ENCODE measurements around the gene LOXL3.

Gene LOXL3

DNA sequence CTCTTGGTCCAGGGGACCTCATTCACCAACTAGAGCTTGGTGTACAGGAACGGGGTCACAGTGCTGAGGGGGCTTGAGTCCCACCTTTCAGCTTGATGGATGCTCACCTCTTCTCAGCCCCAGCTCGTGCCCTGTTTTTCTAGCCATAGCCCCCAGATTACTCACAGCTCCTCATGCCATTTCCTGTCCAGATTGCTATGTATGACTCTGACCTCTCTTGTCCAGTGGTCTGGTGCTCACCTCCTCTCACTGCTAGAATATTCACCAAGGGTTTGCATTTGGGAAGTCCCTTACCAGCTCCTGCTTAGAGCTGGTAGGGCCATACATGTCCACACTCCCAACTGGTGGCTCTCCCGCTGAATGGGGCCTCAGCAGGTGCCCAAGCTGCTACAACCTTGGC, 60.2 kb downstream of the LOXL3 start:
- TF ChIP-seq, protein P1, sequence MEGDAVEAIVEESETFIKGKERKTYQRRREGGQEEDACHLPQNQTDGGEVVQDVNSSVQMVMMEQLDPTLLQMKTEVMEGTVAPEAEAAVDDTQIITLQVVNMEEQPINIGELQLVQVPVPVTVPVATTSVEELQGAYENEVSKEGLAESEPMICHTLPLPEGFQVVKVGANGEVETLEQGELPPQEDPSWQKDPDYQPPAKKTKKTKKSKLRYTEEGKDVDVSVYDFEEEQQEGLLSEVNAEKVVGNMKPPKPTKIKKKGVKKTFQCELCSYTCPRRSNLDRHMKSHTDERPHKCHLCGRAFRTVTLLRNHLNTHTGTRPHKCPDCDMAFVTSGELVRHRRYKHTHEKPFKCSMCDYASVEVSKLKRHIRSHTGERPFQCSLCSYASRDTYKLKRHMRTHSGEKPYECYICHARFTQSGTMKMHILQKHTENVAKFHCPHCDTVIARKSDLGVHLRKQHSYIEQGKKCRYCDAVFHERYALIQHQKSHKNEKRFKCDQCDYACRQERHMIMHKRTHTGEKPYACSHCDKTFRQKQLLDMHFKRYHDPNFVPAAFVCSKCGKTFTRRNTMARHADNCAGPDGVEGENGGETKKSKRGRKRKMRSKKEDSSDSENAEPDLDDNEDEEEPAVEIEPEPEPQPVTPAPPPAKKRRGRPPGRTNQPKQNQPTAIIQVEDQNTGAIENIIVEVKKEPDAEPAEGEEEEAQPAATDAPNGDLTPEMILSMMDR (IDR thresholded peaks at IDR 0.05; ENCODE audit: low read depth, low read length), result no peak
- no peak overlapping the region for H3K4me3 ChIP-seq (ENCODE audit: low read depth, low read length)

DNA sequence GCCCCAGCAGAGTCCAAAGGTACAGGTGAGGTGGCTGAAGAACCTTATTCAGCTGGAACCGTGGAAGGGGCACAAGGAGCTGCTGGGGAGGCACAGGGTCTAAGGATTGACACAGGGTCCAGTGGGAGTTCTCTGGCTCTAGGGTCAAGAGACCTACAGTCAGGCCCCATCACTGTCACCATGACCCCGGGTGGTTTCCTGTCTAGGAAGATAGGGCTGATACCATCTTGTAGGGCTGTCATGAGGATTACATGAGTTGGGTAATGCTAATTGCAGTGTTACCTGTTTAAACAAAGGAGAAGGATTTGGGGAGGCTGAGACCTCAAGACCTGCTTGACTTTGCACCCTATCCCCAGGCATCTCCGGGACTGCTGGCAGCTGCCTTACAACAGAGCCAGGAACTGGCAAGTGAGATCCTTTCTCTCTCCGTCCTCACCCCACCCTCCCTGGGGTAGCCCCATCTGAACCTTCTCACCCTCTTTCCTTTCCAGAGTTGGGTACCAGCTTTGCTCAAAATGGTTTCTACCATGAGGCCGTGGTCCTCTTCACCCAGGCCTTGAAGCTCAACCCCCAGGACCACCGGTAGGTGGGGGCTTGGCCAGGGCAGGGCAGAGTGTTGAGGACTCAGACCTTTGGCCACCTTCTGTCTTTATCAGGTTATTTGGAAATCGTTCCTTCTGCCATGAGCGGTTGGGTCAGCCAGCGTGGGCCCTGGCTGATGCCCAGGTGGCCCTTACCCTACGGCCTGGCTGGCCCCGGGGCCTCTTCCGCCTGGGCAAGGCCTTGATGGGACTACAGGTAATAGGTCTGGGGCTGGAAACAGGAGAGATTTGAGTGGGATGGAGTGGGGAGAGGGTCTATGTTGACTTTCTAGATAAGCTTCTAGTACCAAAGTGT, 61.8 kb downstream of the LOXL3 start:
- H3K4me3 ChIP-seq (ENCODE audit: low read depth, low read length), result no peak overlapping the region
- TF ChIP-seq, protein P1 (IDR thresholded peaks at IDR 0.05; ENCODE audit: low read depth, low read length), result no peak

DNA sequence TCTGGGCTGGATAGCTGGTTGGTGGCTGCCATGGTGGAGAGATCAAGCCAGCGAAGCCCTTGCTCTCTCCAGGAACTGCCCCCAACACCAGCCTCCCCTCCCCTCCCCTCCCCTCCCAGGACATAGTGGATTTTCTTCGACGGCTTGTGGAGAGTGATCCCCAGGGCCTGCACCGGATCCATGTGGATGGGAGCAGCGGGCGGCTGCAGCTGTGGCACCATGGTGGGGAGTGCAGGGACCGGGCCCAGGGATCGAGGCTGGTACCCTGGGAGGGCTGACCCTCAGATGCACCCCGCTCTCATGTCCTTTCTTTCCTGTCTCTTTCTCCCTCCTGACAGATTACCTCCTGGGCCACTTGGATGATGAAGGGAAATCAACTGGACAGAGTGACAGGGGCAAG, 63.8 kb downstream of the LOXL3 start:
- TF ChIP-seq, protein P1 (IDR thresholded peaks at IDR 0.05; ENCODE audit: low read depth, low read length), result no peak
- H3K4me3 ChIP-seq (ENCODE audit: low read depth, low read length), result no peak overlapping the region

DNA sequence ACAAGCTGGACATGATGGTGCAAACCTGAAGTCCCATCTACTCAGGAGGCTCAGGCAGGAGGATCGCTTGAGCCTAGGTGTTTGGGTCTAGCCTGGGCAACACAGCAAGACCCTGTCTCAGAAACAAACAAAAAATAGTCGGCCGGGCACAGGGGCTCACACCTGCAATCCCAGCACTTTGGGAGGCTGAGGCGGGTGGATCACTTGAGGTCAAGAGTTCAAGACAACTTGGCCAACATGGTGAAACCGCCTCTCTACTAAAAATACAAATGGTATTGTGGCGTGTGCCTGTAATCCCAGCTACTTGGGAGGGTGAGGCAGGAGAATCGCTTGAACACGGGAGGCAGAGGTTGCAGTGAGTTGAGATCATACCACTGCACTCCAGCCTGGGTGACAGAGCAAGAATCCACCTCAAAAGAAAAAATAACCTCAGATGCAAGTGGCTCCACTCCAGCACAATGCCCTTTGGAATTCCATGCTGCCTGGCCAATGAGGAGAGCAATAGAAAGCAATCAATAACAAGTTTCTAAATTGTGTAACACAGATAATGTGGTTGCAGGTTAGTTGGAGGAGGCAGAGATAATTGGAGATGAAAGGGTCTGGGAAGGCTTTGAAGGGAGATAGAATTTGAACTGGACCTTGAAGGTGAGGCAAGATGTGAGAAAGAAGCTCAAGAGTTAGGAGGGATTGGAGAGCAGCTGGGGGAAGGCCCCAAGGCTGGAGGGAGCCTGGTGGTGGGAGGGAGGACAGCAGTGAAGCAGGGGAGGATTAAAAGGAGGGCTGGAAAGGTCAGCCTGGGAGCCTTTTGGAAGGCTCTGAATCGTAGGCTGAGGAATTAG, 64.9 kb downstream of the LOXL3 start:
- H3K4me3 ChIP-seq (ENCODE audit: low read depth, low read length), result no peak overlapping the region
- TF ChIP-seq, protein P1 (IDR thresholded peaks at IDR 0.05; ENCODE audit: low read depth, low read length), result no peak

DNA sequence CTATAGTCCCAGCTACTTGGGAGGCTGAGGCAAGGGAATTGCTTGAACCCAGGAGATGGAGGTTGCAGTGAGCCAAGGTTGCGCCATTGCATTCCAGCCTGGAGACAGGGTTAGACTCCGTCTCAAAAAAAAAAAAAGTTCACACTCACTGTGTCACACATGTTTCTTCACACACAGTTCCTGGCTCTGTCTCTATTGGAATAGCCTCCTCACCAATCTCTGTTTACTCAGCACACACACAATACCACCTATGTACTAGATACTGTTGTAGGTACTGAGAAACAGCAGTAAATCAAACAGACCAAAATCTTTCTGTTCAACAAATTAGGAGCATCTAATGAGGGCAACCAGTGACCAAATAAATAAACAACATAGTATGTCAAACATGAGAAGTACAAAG, 67.6 kb downstream of the LOXL3 start:
- TF ChIP-seq, protein P1 (IDR thresholded peaks at IDR 0.05; ENCODE audit: low read depth, low read length), result no peak
- H3K4me3 ChIP-seq (ENCODE audit: low read depth, low read length), result no peak overlapping the region

DNA sequence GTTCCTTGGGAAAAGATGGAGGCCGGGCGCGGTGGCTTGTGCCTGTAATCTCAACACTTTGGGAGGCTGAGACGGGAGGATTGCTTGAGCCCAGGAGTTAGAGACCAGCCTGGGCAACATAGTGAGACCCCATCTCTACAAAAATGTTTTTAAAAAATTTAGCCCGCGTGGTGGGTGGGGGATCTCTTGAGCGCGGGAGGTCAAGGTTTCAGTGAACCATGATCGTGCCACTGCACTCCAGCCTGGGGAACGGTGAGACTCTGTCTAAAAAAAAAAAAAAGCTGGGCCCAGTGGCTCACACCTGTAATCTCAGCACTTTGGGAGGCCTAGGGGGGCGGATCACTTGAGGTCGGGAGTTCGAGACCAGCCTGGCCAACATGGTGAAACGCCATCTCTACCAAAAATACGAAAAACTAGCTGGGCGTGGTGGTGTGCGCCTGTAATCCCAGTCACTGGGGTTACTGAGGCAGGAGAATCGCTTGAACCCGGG, 70.0 kb downstream of the LOXL3 start:
- H3K4me3 ChIP-seq (ENCODE audit: low read depth, low read length), result peak overlapping the region; percentile 93

DNA sequence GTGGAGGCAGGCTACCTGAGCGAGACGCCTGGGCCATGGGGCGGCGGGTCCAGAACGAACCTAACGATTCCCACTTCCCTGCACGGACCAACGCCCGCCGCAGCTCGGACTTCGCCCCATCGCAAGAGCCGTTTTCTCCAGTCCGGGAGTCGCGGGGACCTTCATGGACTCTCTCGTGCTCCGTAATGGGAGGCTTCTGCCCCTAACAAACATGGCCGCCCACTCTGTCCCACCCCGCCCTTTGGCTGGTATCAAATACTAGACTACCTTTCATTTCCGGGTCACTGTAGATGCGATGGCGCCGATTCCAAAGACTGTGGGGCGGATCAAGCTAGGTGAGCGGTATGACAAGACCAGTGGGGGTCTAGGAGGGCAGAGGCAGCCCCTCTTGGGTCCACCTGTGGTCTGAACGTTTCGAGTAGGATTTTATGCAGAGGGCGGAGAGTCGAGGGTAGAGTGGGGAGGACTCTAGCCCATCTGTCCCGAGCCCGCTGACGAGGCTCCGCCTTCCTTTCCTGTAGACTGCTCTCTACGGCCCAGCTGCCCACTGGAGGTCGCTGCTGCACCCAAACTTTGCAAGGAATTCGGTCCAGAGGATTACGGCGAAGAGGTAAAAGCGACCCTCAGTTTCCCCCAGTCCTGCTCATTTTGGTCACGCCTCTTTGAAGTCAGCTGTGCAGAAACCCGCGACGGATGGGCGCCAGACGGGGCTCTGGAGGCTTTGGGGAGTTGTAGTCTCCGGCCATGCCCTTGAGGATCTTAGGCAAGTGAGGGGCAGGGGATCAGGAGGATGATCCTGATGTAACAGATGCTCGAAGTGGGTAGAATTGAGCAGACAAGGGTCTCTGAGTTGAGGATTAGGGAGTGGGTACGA, 70.7 kb downstream of the LOXL3 start, which contains the start of the genes CCDC142 and TTC31:
TSS of gene CCDC142 (minus strand) at position 198 of the 874 bp plus-strand sequence. CDS start at position 37, 161 bp downstream.
TSS of gene TTC31 (plus strand) at position 281 of the 874 bp plus-strand sequence. CDS start at position 296, 15 bp downstream.
- TF ChIP-seq, protein P1 (IDR thresholded peaks at IDR 0.05; ENCODE audit: low read depth, low read length), result peak; percentile 88
- peak within 1 kb of the TSS; percentile 93 for H3K4me3 ChIP-seq (ENCODE audit: low read depth, low read length)
